HL-60 (cell line): ENCODE measurements around the gene GRID1.

Source experiments
- CTCF ChIP-seq: IDR thresholded peaks from one replicate; pipeline ENCODE4 v1.5.1; 2011; ENCODE audit warnings: low read length, control low read depth, inconsistent platforms; ENCODE audit not compliant: insufficient read depth
- POLR2AphosphoS5 ChIP-seq: IDR thresholded peaks from 2 replicates; pipeline ENCODE4 v1.6.1; 2012; ENCODE audit warnings: low read depth
- REST ChIP-seq: IDR thresholded peaks from 2 replicates; pipeline ENCODE4 v1.6.1; 2012; ENCODE audit warnings: low read depth; ENCODE audit not compliant: insufficient replicate concordance

GRCh38 chr10:86343761-86344160 is 22.8 kb downstream of the GRID1 start:
- no peak for TF ChIP-seq REST
- no peak for TF ChIP-seq CTCF
- TF ChIP-seq POLR2AphosphoS5, result no peak
